SK-MEL-5 (cell line): ENCODE results near the gene RFTN1. TPM values are rescaled to one million over a fixed set of nuclear protein-coding genes. Genes with fewer than 3 reads are reported as not detected.

Experiments used
- DNase-seq: peaks from one replicate; pipeline ENCODE4 v3.0.0-alpha.2; 2016; ENCODE audit warnings: low read depth, low spot score
- in situ Hi-C: cut with HindIII; loops from 2 replicates; pipeline ENCODE4 v1.10.0; 2016; ENCODE audit warnings: low sequenced_read_pairs, high pct_unique_total_duplicates, low pct_unique_long_range_greater_than_20kb
- total RNA-seq: library from RNA; depleted of rRNA; stranded (reverse); fragments of >200 nt; shearing (Covaris generic); gene quantifications from 2 replicates; pipeline ENCODE4 v1.2.3, GENCODE V29; 2014

Gene RFTN1
- total RNA-seq, 1 experiment from 2014 or later: 1.8 TPM

DNA sequence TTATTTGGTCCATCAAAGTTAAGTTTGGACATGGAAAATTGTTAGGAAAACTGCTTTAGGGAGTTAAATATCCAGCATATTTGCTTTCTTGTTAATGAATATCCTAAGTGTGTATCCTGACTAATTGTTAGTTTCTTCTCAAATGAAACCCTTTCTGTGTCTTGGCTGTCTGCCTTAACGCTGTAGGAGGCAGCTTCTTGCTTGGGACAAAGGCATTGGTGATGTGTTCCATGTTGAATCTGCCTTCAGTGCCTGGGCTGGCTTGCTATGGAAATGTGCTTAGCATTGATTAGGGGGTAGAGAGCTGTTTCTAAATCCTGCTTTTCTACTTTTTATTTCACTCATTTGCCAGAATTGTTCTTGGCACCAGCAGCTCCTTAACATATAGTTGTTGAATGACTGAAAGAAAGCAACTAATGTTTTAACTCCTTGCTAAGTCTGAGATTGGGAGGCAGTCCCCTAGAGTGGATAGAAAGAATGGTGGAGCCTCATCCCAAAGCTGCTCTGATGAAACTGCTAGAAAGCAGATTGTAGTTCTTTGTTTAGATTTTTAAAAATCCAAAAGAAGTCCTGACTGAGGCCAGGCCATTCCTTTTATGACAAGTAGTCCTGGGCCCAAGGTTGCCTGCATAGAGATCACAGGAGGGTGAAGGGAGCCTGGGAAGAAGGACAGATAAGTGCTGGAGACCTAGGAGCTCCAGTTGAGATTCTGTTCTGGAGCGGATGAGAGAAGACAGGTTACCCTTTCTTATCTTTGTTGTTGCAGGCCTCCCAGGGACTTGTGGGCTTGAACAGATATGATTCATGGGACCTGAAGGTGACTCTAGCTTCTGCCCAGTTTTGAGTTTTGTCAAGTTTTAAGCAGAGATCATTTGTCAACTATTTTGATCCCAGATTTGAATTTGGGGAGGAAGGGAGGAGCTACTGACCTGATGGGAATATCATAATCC is 209.2 kb downstream of the RFTN1 start:
- no peak for DNase-seq
- in situ Hi-C loops: no loop called here

- in situ Hi-C loops: no loop called here
- no peak for DNase-seq
Measured at GRCh38 chr3:16303037-16303575, 210.4 kb downstream of the RFTN1 start.

GRCh38 chr3:16302082-16302631 is 211.3 kb downstream of the RFTN1 start:
- DNase-seq: no peak
- in situ Hi-C loops: no loop called here

- in situ Hi-C loops: no loop called here
- DNase-seq: no peak
Measured at GRCh38 chr3:16301507-16301906, 212.0 kb downstream of the RFTN1 start.

- in situ Hi-C loops: no loop called here
- DNase-seq: no peak
Measured at GRCh38 chr3:16300881-16301359, 212.6 kb downstream of the RFTN1 start.

- in situ Hi-C loops: no loop called here
- no peak for DNase-seq
Measured at GRCh38 chr3:16300307-16300706, 213.2 kb downstream of the RFTN1 start.

DNA sequence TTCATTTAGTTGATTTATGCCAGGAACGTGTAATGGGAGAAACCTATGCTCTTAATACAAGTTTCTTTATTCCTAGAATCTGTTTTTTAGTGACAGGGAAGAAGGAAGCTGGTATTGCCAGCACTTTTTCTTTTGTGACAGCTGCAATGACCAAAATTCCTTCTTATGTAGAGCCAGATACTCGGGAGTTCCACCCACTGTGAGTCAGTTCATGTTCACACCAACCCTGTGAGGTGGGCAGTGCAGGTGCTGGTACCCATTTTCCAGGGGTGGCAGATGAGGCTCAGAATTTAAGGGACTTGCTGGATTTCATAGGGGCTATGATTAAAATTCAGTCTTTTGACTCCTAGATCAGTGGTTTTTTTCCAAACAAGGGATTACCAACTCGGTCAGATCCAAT is 213.8 kb downstream of the RFTN1 start:
- no peak for DNase-seq
- in situ Hi-C loops: no loop called here

- DNase-seq: no peak
- in situ Hi-C loops: no loop called here
Measured at GRCh38 chr3:16298891-16299290, 214.6 kb downstream of the RFTN1 start.

GRCh38 chr3:16297997-16298885 is 215.3 kb downstream of the RFTN1 start:
- in situ Hi-C loops: no loop called here
- DNase-seq: no peak

- in situ Hi-C loops: no loop called here
- no peak for DNase-seq
Measured at GRCh38 chr3:16295298-16295890, 218.1 kb downstream of the RFTN1 start.

DNA sequence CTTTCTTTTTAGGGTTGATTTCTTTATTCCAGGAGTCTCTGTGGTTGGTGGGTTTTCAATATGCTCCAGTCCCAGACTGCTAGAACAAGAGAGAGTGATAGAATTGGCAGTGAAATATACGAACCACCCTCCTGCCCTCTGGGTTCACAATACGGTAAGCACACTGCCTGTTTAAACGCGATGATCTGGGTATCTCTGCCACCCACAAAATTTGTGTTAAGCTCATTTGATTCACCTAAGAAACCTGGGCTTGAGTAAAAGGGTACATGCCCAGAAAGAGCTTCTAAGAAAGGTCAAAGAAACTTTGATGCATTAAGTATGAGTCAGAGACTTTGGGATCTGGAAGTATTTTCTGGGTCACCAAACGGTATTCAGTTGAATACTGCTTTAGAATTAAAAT is 218.7 kb downstream of the RFTN1 start:
- in situ Hi-C loops: no loop called here
- DNase-seq: no peak

DNA sequence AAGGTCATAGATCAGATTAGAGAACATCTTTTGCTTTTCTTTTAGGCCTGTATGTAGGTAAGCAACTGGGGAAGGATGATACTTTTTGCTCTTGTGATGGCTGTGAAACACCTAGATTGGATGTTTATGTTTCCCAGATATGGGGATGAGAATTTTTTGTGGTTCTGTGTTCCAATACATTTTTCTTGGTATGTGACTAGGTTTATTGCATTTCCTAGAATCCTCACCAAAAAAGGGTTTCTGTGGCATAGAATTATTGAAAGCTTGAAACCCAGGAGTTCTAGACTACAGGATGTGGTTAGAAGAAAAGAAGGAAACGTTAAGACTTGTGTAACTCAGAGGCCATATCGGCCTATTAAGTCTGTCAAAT is 222.7 kb downstream of the RFTN1 start:
- no peak for DNase-seq
- in situ Hi-C loops: no loop called here

GRCh38 chr3:16290007-16290826 is 223.3 kb downstream of the RFTN1 start:
- in situ Hi-C loops: no loop called here

GRCh38 chr3:16289144-16289889 is 224.2 kb downstream of the RFTN1 start:
- no peak for DNase-seq
- in situ Hi-C loops: no loop called here

More at GRCh38 chr3:16290007-16290826, 223.3 kb downstream of the RFTN1 start:
- peak; percentile 61 for DNase-seq

- no peak for DNase-seq
- in situ Hi-C loops: no loop called here
Measured at GRCh38 chr3:16288664-16289063, 224.8 kb downstream of the RFTN1 start.
